Stimulated activated CD8-positive, alpha-beta memory T cell treated with anti-CD3 and anti-CD28 coated beads, Interleukin-15, amount 100 ng/mL, for 1 hour (primary cell): ENCODE measurements around the gene CASK.
"Not testable (repeated sequence)": the region's sequence is repeated elsewhere in the genome, so short reads cannot be mapped to it uniquely, and the experiment has no call there.

Experiments
- DNase-seq: peaks from one replicate; pipeline ENCODE4 v3.0.0-alpha.2; 2020; ENCODE audit warnings: low read depth

The CASK gene

DNA sequence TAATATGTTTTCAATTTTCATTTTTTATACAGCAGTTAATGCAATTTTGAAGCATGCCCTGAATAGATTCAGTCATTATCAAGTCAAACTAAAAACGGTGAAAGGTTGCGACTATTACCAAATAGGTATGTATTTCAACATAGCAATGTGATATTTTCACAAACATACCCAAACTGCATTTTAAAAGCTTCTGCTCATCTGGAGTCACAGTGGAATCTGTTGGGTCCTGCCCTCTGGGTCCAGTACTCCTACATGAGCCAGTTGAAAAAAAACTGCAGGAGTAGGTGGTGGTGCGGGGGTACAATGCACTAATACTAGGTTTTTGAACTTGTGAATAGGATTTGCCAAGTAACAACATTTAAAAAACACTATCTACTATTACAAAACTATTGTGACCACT, 233.6 kb downstream of the CASK start:
- no peak for DNase-seq

DNA sequence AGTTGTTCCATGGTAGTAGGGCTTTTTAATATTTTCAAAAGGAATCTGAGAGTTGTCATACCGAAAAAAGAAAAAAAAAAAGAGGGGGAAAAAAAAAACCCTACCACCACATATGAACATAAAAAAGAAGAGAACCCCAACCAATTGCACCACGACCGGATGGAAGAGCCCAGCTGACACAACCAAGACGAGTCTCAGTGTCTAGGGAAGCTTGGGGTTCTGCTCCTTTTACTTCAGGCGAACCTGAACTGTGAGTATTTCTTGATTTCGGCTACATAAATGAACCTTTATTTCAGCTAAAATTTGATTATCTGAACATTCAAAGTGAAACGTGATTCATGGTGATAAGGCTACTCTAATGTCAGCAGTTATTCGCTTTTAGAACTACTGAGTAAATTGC, 234.5 kb downstream of the CASK start, which contains the start of gene GPR34:
Gene GPR34 (plus strand): TSS at position 139 of the 400 bp plus-strand sequence. CDS start 6,661 bp downstream, outside the sequence.
- DNase-seq, result no peak

- DNase-seq, result no peak
Observed at GRCh38 chrX:41688156-41688555, 235.2 kb downstream of the CASK start.

- no peak for DNase-seq
Observed at GRCh38 chrX:41686788-41687187, 236.6 kb downstream of the CASK start.

DNA sequence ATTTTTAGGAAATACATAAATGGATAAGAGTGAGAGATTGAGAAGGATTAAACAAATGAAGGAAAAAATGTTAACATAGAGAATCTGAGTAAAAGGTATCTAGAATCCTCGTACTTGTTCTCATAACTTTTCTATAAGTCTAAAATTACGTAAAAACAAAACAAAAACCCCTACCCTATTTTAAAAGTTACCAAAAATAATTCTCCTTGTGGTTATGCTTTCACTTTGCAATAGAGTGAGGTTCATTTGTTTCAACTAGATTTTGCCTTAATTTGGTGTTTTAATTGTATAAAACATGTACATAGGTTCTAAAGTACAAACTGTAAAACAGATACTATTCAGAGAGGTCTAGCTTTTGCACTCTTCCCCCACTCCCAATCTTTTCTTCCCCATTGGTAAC, 238.4 kb downstream of the CASK start:
- DNase-seq, result no peak

GRCh38 chrX:41684138-41684537, 239.2 kb downstream of the CASK start:
- no peak for DNase-seq

- no peak for DNase-seq
Observed at GRCh38 chrX:41677183-41678060, 245.9 kb downstream of the CASK start.

DNA sequence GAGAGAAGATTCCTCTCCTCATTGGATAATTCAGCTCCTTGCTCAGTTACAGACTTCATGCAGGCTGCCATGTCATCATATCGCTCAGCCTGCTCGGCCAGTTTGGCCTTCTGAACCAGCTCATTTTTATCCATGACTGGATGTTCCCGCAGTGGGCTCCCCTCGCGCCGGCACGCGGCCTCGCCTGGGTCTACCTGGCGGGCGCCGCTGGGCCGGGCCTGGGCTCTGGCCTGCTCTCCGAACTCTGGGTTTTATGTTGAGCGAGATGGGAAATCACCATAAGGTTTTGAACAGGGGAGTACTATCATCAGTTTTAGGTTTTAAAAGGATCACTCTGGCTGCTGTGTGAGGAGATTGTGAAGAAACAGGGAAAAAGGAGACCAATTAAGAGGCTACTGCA, 247.0 kb downstream of the CASK start:
- not testable (repeated sequence) for DNase-seq

DNA sequence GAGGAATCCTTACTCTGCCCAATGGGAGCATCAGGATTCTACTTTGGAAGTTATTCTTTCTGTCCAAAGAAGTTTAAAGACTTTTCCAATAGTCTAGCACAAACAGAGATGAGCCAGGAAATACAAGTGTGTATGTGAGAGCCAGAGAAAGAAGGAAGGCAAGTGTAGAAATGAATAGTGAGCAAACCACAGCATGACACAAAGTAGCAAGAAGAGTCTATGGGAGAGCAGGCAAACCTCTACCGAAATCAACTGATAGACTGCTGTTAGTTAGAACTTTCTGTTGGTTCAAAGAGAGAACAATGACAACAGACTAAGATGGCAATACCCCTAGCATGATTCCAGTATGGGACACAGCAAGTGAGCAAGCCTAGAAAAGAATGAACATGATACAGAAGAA, 250.7 kb downstream of the CASK start:
- DNase-seq, result no peak

- no peak for DNase-seq
Observed at GRCh38 chrX:41671082-41671481, 252.3 kb downstream of the CASK start.

DNA sequence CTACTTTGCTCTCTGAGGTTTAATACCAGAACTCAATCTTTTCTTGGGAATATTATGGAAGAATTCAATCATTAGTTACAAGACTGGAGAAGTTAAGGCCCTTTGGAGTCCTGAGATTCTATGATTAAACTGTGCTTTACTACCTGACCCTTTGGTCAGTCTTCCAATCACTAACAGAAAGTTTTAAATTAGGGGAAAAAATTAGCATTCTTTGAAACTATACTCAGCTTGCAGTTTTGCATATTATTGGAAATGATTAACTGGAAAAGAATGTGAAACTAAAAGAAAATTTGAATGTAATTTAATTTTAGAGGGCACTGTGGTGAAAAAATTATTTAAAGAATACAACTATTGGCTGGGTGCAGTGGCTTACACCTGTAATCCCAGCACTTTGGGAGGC, 253.2 kb downstream of the CASK start:
- DNase-seq, result no peak

GRCh38 chrX:41667631-41668030, 255.7 kb downstream of the CASK start:
- DNase-seq, result no peak

- DNase-seq, result no peak
Observed at GRCh38 chrX:41666251-41666650, 257.1 kb downstream of the CASK start.

DNA sequence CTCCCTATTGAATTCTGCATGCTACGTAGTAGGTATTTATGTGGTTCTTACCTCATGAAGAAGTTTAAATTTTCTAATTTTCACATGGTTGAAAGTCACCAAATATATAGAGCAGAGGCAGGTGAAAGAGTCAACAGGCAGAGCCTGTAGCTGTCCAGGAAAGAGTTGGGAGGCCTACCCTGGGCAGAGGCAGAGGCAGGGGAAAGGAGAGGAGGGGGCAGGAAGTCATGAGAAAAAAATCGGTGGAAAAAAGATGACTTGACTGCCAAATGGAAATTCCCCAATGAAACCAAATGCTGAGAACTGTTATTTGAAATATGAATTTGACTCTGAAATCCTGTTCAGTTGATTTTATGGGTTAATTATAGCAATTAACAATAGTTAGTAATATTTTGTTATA, 257.7 kb downstream of the CASK start:
- DNase-seq, result no peak

GRCh38 chrX:41664908-41665307, 258.4 kb downstream of the CASK start:
- DNase-seq, result no peak

- DNase-seq, result no peak
Observed at GRCh38 chrX:41664375-41664901, 258.9 kb downstream of the CASK start.

DNA sequence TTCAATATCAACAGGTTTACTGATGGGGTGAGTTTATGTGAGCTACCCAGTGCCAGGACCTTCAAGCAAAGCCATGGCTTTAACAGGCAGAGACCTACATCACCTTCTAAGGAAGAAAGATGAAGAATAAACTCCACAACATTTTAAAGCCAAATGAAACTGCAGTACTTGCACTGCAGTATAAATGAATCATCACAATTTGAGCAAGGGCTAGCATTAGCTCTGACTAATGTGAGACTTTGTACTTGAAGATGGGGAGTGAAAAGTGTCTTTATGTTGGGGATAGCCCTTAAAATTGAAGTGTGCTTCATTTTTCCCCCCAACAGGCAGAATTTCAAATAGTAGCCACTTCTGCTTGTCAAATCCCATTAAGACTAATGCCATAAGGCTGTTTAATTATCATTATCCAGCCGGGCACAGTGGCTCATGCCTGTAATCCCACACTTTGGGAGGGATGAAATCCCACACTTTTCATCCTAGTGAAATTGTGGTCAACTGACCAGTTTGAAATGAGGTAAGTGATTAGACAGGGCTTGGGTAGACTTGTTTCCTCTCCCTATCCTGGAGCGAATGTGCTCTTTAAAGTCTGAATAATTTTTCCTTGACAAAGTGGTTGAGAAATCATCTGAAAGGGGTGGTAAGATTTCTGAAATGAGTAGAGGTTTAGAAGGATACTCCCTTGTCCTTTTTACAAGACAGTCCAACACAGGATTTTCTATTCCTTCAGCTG, 261.8 kb downstream of the CASK start:
- no peak for DNase-seq

DNA sequence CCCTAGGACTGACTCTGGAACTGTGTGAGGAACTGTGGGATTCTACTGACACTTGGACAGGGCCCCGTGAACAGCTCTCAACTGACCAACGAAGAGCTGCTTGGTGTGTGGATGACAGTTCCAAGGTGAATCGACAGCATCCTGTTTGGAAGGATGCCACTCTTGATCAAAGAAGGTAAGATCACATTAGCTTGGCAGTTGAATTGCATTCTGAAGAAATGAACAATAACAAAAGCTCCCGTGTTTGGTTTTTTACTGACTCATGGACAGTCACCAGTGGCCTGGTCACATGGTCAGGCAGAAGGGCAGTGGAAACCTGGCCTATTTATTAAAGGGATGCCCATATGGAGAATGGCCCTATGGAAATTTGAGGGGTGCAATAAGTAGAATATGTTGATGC, 267.7 kb downstream of the CASK start:
- DNase-seq, result no peak

GRCh38 chrX:41655101-41655500, 268.3 kb downstream of the CASK start:
- DNase-seq, result no peak

GRCh38 chrX:41653125-41653524, 270.2 kb downstream of the CASK start:
- no peak for DNase-seq

GRCh38 chrX:41646201-41646600, 277.2 kb downstream of the CASK start:
- DNase-seq, result not testable (repeated sequence)

- no peak for DNase-seq
Observed at GRCh38 chrX:41634284-41634683, 289.1 kb downstream of the CASK start.

GRCh38 chrX:41630091-41630490, 293.3 kb downstream of the CASK start:
- DNase-seq, result no peak
